ENCODE measurements around the gene PHF21B. TPM values are rescaled to one million over a fixed set of nuclear protein-coding genes. Genes with fewer than 3 reads are reported as not detected.

Gene PHF21B
- total and polyA plus RNA-seq, 2 experiments from 2014 or later: 20.6 to 149 TPM

DNA sequence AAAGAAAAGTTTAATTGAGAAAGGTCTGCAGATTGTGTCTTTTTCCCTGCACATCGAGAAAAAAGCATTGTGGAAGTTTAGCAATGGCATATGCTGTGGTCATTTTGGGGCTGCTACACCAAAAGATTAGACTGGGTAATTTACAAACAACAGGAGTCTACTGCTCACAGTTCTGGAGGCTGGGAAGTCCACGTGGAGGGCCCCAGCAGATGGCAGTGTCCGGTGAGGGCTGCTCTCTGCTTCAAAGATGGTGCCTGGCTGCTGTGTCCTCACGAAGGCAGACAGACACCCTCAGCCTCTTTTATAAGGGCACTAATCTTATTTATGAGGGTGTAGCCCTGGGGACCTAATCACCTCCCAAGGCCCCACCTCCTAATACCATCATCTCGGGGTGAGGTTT lies 21.1 kb downstream of the PHF21B start:
- peaks cover 89% of the 10 kb centered on the region for H4K20me1 ChIP-seq (replicated peaks; ENCODE audit: insufficient read depth)
- no peak overlapping the region for H3K4me3 ChIP-seq
- no peak overlapping the region for H3K4me3 Mint-ChIP-seq
- H2AFZ ChIP-seq: no peak overlapping the region
- ATAC-seq (no peak), DNase-seq (ENCODE audit: low spot score) (no peak)
- no peaks in the 10 kb centered on the region; the same call in 2 of the 3 replicates for H3K9me3 Mint-ChIP-seq
- H3K4me1 ChIP-seq (ENCODE audit: insufficient read depth): peaks cover 4% of the 10 kb centered on the region; the same call in 1 of the 2 replicates
- no peaks in the 10 kb centered on the region for H3K27me3 ChIP-seq (ENCODE audit: insufficient read depth)
- peaks cover 12% of the 10 kb centered on the region for H3K27me3 Mint-ChIP-seq (ENCODE audit: insufficient read depth, low read depth, poor library complexity)
- H3K4me1 Mint-ChIP-seq: peaks cover 14% of the 10 kb centered on the region; the same call in 2 of the 3 replicates
- 0 out of 2 replicates have a peak overlapping the region, but pooled peaks have one; percentile 76 for H3K27ac ChIP-seq (ENCODE audit: low read depth)
- H3F3A ChIP-seq (replicated peaks; ENCODE audit: low read depth): peaks cover 14% of the 10 kb centered on the region
- TF ChIP-seq POLR2AphosphoS5 (IDR thresholded peaks at IDR 0.05; ENCODE audit: low read depth): no peak
- TF ChIP-seq CTCF (conservative IDR thresholded peaks at IDR 0.05; ENCODE audit: low read depth in 2 of 2): peak in 1 of 2 experiments; percentile 31; a peak in 2 of 4 replicates
- H3K79me2 ChIP-seq (replicated peaks; ENCODE audit: insufficient read depth): peaks cover 100% of the 10 kb centered on the region
- H3K36me3 Mint-ChIP-seq (ENCODE audit: low read depth): peaks cover 13% of the 10 kb centered on the region
- H3K27ac Mint-ChIP-seq: no peak overlapping the region
- H3K4me2 ChIP-seq: no peak overlapping the region
- H3K36me3 ChIP-seq (ENCODE audit: insufficient read depth): peaks cover 39% of the 10 kb centered on the region
- H3K9me2 ChIP-seq (ENCODE audit: insufficient read depth): peaks cover 14% of the 10 kb centered on the region; the same call in 1 of the 2 replicates

DNA sequence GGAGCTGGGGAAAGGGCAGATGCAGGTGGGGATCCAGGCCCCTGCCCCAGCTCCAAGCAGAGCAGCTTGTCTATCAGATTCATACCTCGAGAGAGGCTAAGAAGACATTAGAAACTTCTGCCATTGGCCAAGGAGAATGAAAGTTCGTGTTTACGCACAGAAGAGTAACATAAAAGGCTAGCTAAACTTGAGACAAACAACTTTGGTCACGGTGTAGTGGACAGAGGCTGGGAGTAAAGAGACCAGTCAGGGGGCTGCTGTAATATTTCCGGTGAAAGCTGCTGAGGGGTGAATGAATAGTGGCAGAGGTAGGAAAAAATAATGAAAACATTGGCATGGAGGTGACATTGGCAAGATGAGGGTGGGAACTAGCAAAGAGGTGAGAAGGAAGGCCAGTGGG lies 22.9 kb downstream of the PHF21B start:
- H2AFZ ChIP-seq: no peak overlapping the region
- H3K9me3 Mint-ChIP-seq: no peaks in the 10 kb centered on the region; the same call in 2 of the 3 replicates
- H4K20me1 ChIP-seq (replicated peaks; ENCODE audit: insufficient read depth): peaks cover 90% of the 10 kb centered on the region
- peaks cover 26% of the 10 kb centered on the region for H3K4me1 Mint-ChIP-seq
- DNase-seq (ENCODE audit: low spot score) (no peak), ATAC-seq (no peak)
- peaks cover 100% of the 10 kb centered on the region for H3K79me2 ChIP-seq (replicated peaks; ENCODE audit: insufficient read depth)
- H3K27me3 ChIP-seq (ENCODE audit: insufficient read depth): no peaks in the 10 kb centered on the region
- H3K36me3 Mint-ChIP-seq (ENCODE audit: low read depth): peaks cover 7% of the 10 kb centered on the region
- H3K36me3 ChIP-seq (ENCODE audit: insufficient read depth): peaks cover 42% of the 10 kb centered on the region
- TF ChIP-seq ZNF114 (CRISPR knock-in tag; IDR thresholded peaks at IDR 0.05) (no peak), POLR2AphosphoS5 (IDR thresholded peaks at IDR 0.05; ENCODE audit: low read depth) (no peak; the same call in 1 of the 2 replicates), STAT1 (IDR thresholded peaks at IDR 0.05; ENCODE audit: unreplicated experiment) (no peak), ETS1 (IDR thresholded peaks at IDR 0.05) (no peak), JUNB (IDR thresholded peaks at IDR 0.05; ENCODE audit: unreplicated experiment) (no peak), CTCF (conservative IDR thresholded peaks at IDR 0.05; ENCODE audit: low read depth in 2 of 2) (no peak)
- TF ChIP-seq, protein P1, sequence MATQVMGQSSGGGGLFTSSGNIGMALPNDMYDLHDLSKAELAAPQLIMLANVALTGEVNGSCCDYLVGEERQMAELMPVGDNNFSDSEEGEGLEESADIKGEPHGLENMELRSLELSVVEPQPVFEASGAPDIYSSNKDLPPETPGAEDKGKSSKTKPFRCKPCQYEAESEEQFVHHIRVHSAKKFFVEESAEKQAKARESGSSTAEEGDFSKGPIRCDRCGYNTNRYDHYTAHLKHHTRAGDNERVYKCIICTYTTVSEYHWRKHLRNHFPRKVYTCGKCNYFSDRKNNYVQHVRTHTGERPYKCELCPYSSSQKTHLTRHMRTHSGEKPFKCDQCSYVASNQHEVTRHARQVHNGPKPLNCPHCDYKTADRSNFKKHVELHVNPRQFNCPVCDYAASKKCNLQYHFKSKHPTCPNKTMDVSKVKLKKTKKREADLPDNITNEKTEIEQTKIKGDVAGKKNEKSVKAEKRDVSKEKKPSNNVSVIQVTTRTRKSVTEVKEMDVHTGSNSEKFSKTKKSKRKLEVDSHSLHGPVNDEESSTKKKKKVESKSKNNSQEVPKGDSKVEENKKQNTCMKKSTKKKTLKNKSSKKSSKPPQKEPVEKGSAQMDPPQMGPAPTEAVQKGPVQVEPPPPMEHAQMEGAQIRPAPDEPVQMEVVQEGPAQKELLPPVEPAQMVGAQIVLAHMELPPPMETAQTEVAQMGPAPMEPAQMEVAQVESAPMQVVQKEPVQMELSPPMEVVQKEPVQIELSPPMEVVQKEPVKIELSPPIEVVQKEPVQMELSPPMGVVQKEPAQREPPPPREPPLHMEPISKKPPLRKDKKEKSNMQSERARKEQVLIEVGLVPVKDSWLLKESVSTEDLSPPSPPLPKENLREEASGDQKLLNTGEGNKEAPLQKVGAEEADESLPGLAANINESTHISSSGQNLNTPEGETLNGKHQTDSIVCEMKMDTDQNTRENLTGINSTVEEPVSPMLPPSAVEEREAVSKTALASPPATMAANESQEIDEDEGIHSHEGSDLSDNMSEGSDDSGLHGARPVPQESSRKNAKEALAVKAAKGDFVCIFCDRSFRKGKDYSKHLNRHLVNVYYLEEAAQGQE (IDR thresholded peaks at IDR 0.05; ENCODE audit: unreplicated experiment): no peak
- peaks cover 18% of the 10 kb centered on the region; the same call in 1 of the 2 replicates for H3F3A ChIP-seq (replicated peaks; ENCODE audit: low read depth)
- H3K27me3 Mint-ChIP-seq (ENCODE audit: insufficient read depth, low read depth, poor library complexity): peaks cover 7% of the 10 kb centered on the region
- no peak overlapping the region for H3K4me3 ChIP-seq
- H3K4me1 ChIP-seq (ENCODE audit: insufficient read depth): peaks cover 16% of the 10 kb centered on the region; the same call in 1 of the 2 replicates
- no peak overlapping the region for H3K27ac Mint-ChIP-seq
- H3K9me2 ChIP-seq (ENCODE audit: insufficient read depth): peaks cover 14% of the 10 kb centered on the region; the same call in 1 of the 2 replicates
- no peak overlapping the region for H3K4me2 ChIP-seq
- no peak overlapping the region for H3K4me3 Mint-ChIP-seq
- H3K27ac ChIP-seq (ENCODE audit: low read depth): no peak overlapping the region
